Stimulated activated CD4-positive, alpha-beta T cell treated with anti-CD3 and anti-CD28 coated beads, Interleukin-1b, Interleukin-23, amount 100 ng/mL, for 48 hours (primary cell): Measurements from ENCODE around the gene BNIP3.
A peak's percentile ranks its signal among the peaks of the same experiment; 100 is the strongest.

Experiments used
- DNase-seq: peaks from one replicate; pipeline ENCODE4 v3.0.0-alpha.2; 2020

Gene BNIP3

DNA sequence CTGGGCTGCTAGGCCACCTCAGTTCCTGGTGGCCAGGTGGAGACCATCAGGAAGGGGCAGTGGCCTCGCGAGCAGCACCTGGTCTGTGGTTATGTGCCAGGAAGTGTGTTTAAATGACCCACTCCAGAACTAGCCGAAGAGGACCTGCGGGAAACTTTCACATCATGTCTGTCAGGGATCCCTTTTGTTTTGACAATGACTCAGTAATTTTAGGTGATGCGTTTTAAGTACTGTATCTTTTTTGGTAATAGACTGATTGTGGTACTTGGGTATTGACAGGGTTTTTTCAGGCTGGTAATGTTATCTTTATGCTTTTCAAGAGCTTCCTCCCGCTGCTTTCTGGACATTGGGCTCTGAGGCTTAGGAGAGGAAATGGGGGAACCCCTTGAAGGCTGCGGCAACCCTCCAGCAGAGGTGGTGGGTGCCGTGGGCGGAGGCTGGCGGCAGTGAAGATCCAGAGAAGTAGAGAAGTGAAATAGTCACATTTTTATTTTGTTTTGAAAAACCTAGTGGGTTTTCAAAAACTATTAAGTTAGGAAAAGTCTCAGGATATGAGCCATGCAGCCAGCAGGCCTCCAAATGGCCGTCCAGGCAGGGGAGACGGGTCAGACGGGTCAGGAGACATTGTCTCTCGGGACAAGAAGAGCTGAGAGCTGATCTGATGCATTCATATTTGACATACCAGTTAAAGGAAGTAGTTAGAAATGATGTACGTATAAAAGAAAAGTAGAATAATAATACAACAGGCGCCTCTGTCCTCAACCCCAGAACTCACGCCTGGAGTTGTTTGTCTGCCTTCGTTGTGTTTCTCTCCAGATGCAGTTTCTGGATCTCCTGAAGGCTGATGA is 53.3 kb downstream of the BNIP3 start:
- peak; percentile 60 for DNase-seq

DNA sequence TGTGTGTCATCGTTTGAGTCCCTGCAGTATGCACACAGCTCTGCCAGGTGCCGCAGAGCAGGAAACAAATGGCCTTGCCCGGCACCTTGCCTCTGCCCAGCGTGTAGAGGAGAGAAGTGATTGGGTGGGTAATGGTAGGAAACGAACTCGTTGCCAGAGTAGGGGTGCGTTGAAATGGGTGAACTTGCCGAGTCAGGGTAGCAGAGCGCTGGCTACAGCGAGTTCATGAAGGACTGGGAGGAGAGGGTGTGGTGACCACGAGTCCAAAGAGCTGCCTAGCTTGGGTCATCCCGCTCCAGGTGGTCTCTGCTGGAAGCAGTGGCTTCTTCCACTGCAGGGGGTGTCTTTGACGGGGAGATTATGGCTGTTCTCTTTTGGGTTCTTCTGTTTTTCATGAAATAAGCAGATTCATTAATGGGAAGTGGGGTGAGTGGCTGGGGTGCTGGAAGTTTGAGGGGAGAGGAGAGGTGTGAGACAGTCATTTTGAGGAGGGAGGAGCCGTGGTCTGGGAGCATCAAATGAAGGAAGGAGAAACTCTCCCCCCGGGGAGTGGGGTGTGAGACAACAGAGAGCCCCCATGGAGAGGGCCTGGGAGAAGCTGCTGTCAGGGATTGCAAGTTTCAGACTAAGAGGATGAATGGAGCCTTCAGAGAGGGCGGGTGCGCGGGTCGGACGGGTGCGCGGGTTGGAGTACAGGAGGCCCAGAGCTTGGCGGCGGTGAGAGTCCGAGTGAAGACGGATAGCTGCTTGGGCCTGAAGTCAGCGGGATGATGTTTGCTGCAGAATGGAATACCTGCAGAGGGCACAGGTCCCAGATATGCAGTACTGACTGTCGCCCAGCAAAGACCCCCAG is 54.8 kb downstream of the BNIP3 start:
- no peak for DNase-seq

DNA sequence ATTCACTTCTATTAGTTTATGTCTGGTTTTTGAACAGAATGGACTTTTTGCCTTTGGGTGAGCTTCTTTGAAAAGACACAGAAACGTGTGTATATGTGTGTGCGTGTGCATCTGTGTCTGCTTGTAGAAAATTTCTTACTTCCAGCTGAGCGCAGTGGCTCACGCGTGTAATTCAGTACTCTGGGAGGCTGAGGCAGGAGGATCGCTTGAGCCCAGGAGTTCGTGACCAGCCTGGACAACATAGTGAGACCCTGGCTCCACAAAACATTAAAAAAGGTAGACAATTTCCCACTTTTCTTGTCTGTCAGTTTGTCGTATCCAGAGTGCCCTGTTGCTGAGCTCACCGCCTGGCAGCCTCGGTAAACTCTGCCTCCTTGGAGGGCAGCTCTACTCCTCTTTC is 55.5 kb downstream of the BNIP3 start:
- no peak for DNase-seq

DNA sequence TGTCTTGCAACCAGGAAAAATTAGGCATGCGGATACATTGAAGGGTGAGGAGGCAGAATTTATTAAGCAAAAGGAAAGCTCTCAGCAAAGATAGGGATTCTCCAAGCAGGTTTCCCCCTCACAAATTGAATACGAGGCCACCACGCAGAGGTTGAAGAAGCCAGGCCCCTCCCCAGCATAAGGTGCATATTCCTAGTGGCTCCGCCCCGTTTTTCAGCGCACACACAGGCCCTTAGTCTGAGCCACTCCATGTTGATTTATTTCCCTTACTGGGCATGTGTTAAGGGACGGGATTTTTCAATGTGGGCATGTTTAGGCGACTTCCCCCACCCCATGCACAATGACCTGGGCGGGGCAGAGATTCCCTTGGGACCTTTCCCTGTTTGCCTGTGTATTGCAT is 56.0 kb downstream of the BNIP3 start:
- DNase-seq, result no peak

DNA sequence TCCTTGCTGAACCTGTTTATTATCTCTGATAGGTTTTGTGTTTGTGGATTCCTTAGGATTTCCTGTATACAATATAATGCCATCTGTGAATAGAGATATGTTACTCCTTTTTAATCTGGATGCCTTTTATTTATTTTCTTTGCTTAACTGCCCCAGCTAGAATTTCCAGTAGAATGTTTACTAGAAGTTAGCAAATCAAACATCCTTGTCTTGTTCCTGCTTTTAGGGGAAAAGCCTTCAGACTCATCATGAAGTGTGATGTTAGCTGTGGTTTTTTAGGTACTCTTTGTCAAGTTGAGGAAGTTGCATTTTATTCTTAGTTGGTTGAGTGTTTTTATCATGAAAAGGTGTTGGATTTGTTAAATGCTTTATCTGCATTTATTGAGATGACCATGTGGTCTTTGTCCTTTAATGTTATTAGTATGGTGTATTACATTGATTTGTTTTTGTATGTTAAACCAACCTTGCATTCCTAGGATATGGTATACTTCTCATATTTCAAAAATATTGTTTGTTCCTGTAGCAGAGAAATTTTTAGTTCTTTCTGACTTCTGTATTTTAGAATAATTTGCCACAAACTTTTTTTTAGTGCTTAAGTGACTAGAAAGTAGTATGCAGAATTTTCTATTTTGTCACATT is 56.6 kb downstream of the BNIP3 start:
- DNase-seq, result no peak

DNA sequence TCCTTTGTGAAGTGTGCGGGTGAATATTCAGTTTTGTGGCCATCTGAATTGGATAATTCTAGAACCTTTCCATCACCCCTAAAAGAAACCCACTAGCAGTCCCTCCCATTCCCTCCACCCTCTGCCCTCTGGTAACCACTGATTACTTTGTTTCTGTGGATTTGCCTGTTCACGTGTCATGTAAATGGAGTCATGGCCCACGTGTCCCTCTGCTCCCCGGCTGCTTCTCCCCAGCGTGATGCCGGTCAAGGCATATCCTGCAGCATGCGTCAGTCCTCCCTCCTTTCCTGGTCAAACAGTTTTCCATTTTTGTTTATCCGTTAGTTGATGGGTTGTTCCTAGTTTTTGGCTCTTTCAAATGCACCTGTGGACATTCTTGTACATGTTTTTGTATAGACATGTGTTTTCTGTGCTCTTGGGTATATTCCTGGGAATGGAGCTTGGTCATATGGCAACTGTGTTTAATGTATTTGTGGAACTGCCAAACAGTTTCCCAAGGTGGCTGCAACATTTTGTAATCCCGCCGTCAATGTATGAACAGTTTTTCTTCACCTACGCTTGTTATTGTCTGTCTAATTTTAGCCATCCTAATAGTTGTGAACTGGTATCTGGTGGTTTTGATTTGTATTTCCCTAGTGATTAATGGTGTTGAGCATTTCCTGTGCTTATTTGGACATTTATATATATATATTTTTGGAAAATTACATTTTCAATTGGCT is 58.5 kb downstream of the BNIP3 start:
- DNase-seq, result no peak

DNA sequence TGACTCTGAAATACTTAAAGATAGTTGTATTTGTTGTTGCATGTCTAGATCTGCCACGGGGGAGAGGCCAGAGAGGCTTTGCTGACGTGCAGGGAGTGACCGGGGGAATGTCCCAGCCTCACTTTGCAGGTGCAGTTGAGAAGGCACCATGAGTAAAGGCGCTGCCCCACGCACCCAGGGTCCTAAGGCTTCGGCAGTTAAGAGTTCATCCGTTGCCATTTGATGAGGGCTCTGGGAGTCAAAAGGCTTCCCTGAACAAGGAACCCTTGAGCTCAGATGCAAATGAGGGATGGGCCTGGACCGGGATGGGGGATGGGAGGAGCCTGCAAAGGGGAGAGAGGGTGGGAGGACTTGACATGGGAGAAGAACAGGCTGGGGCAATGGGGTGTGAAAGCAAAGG is 60.5 kb downstream of the BNIP3 start:
- DNase-seq, result no peak

DNA sequence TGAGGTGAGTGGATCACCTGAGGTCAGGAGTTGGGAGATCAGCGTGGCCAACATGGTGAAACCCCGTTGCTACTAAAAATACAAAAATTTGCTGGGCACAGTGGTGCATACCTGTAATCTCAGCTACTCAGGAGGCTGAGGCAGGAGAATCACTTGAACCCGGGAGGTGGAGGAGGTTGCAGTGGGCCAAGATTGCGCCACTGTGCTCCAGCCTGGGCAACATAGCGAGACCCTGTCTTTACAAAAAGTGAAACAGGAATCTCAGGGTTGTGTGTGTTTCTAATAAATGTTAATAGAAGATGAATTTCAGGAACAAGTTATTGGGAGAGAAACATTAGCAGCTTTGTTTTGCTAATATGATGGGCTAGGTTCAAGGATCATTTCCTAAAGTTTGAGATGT is 61.0 kb downstream of the BNIP3 start:
- DNase-seq, result no peak

DNA sequence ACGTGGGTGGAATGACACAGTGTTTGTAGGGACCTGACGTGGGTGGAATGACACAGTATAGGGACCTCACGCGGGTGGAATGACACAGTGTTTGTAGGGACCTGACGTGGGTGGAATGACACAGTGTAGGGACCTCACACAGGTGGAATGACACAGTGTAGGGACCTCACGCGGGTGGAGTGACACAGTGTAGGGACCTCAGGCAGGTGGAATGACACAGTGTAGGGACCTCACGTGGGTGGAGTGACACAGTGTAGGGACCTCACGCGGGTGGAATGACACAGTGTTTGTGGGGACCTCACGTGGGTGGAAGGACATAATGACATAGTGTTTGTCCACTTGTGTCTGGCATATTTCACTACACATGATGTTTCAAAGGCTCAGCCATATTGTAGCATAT is 61.6 kb downstream of the BNIP3 start:
- DNase-seq, result peak; percentile 64

DNA sequence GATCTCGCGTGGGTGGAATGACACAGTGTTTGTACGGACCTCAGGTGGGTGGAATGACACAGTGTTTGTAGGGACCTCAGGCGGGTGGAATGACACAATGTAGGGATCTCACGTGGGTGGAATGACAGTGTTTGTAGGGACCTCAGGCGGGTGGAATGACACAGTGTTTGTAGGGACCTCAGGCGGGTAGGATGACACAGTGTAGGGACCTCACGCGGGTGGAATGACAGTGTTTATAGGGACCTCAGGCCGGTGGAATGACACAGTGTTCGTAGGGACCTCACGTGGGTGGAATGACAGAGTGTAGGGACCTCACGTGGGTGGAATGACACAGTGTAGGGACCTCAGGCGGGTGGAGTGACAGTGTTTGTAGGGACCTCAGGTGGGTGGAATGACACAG is 62.3 kb downstream of the BNIP3 start:
- DNase-seq, result peak; percentile 54
